ENCODE data around the gene SNAP47.

SNAP47 gene

GRCh38 chr1:227805606-227806197 is 70.5 kb downstream of the SNAP47 start:
- Mint-ChIP-seq H3K36me3 (ENCODE audit: low read depth) (no peaks in the 10 kb centered on the region), H3K27ac (no peak overlapping the region), H3K27me3 (ENCODE audit: low read depth, poor library complexity) (peaks cover 31% of the 10 kb centered on the region), H3K4me3 (no peak overlapping the region), H3K9me3 (peaks cover 48% of the 10 kb centered on the region), H3K4me1 (no peaks in the 10 kb centered on the region)
- no peak for DNase-seq
- TF ChIP-seq CTCF (IDR thresholded peaks at IDR 0.05), result no peak

- no peak for TF ChIP-seq CTCF (IDR thresholded peaks at IDR 0.05)
- Mint-ChIP-seq H3K27ac (no peak overlapping the region), H3K27me3 (ENCODE audit: low read depth, poor library complexity) (peaks cover 14% of the 10 kb centered on the region), H3K36me3 (ENCODE audit: low read depth) (no peaks in the 10 kb centered on the region), H3K4me3 (no peak overlapping the region), H3K9me3 (peaks cover 56% of the 10 kb centered on the region), H3K4me1 (no peaks in the 10 kb centered on the region)
- no peak for DNase-seq
Observed at GRCh38 chr1:227808566-227808965, 73.3 kb downstream of the SNAP47 start.

GRCh38 chr1:227809026-227809425 is 73.8 kb downstream of the SNAP47 start:
- Mint-ChIP-seq H3K4me1 (no peaks in the 10 kb centered on the region), H3K27me3 (ENCODE audit: low read depth, poor library complexity) (peaks cover 11% of the 10 kb centered on the region), H3K27ac (no peak overlapping the region), H3K36me3 (ENCODE audit: low read depth) (no peaks in the 10 kb centered on the region), H3K9me3 (peaks cover 60% of the 10 kb centered on the region), H3K4me3 (no peak overlapping the region)
- DNase-seq, result no peak
- no peak for TF ChIP-seq CTCF (IDR thresholded peaks at IDR 0.05)

GRCh38 chr1:227813962-227814361 is 78.7 kb downstream of the SNAP47 start:
- TF ChIP-seq CTCF (IDR thresholded peaks at IDR 0.05), result no peak
- Mint-ChIP-seq H3K36me3 (ENCODE audit: low read depth) (no peaks in the 10 kb centered on the region), H3K9me3 (peaks cover 54% of the 10 kb centered on the region), H3K4me3 (no peak overlapping the region), H3K27me3 (ENCODE audit: low read depth, poor library complexity) (no peaks in the 10 kb centered on the region), H3K27ac (no peak overlapping the region), H3K4me1 (no peaks in the 10 kb centered on the region)
- DNase-seq, result no peak

- Mint-ChIP-seq H3K36me3 (ENCODE audit: low read depth) (no peaks in the 10 kb centered on the region), H3K4me1 (no peaks in the 10 kb centered on the region), H3K27ac (no peak within 1 kb of the TSS), H3K9me3 (peaks cover 46% of the 10 kb centered on the region), H3K27me3 (ENCODE audit: low read depth, poor library complexity) (no peaks in the 10 kb centered on the region), H3K4me3 (no peak within 1 kb of the TSS)
- TF ChIP-seq CTCF (IDR thresholded peaks at IDR 0.05), result no peak
- no peak for DNase-seq
Observed at GRCh38 chr1:227815468-227816409, 80.5 kb downstream of the SNAP47 start, which contains the start of gene PRSS38. Gene PRSS38, plus strand, starts transcription at chr1:227815675. Its CDS starts 42 bp downstream, at chr1:227815717.
